HG02840 (cell line): ENCODE measurements around the gene SRPK2.
A peak's percentile ranks its signal among the peaks of the same experiment; 100 is the strongest.
"Not testable (repeated sequence)": the region's sequence is repeated elsewhere in the genome, so short reads cannot be mapped to it uniquely, and the experiment has no call there.

Source experiments
- ATAC-seq: cut with Tn5 transposase; IDR thresholded peaks from one replicate; pipeline ENCODE4 v1.9.1; 2021; ENCODE audit warnings: mild to moderate bottlenecking, moderate library complexity, moderate number of reproducible peaks; ENCODE audit not compliant: unreplicated experiment, low FRiP score

Gene SRPK2

GRCh38 chr7:105305633-105306032 is 83.1 kb downstream of the SRPK2 start:
- ATAC-seq: no peak

- no peak for ATAC-seq
Measured at GRCh38 chr7:105304040-105304895, 84.5 kb downstream of the SRPK2 start.

GRCh38 chr7:105300587-105300986 is 88.1 kb downstream of the SRPK2 start:
- ATAC-seq: not testable (repeated sequence)

- ATAC-seq: peak; percentile 89
Measured at GRCh38 chr7:105298439-105298894, 90.3 kb downstream of the SRPK2 start.

DNA sequence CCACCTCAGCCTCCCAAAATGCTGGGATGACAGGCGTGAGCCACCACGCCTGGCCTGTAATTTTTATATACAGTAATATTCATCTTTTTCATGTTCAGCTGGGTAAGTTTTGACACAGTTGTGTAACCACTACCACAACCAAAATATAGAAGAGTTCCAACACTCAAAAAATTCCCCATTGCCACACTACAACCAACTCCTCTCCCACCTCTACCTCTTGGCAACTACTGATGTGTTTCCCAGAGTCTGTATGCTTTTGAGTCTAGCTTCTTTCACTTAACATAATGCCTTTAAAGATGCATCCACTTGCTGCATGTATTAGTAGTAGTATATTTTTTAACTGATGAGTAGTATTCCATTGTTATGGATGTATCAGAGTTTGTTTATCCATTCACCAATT is 90.7 kb downstream of the SRPK2 start:
- ATAC-seq: peak; percentile 32

DNA sequence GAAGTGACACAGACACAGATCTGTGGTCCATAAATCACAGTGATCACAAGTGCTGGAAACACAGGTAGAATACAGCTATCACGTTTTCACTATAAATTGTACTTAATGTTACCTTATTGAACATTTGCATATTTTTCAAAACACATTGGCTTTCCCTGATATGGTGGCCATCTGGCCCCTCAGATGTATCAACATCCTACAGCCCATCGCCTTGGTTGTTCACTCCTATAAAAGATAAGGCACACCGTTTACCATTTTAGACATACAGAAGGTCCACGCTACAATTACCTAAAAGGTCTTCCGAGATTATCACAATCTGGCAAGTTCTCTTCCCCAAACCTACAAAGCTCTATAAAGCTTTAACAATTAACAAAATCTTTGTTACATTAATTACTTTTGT is 91.4 kb downstream of the SRPK2 start:
- ATAC-seq: no peak

DNA sequence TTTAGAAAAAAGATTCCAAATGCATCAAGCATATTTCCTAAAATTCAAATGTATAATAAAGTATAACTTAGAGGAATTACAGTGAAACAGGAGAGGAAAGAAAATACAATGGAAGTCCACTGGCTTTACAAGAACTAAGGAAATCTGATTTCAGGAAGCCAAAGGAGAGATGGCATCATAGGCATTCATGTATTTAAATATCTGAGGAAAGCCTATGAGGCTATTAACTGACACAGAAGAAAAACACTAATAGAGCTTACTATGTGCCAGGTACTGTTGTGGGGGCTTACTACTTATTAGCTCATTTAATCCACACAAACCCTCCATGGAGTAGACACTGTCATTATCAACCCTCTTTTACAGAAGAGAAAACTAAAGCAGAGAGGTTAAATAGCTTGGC is 92.2 kb downstream of the SRPK2 start:
- no peak for ATAC-seq

DNA sequence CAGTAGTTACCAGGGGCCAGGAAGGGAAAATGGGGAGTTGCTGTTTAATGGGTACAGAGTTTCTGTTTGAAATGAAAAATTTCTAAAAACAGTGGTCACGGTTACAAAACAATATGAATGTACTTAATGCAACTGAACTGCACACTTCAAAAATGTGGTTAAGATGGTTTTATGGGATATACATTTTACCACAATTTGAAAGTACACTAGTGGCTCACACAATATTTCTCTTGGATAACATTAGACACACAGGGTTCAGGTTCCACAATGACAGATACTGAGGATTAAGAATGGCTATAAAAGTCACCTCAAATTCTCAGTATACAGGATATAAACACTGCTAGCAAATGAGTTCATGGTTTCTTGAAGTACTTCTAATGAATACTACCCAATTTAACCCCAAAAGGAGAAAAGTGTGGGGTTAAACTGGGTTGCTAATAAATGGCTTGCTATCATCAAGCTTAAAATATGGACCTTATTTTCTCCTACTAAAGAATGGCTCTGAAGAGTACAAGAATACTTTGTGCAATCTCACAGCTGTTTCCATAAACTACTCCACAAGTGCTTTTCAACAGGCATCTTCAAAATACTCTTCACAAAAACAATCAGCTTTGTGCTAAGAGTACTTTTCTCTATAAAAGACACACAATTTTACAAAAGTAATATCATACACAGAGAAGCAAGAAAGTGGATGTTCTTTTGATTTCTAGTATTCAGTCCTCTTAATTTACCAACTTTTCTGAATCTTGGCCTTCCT is 92.9 kb downstream of the SRPK2 start:
- no peak for ATAC-seq

GRCh38 chr7:105294482-105294881 is 94.2 kb downstream of the SRPK2 start:
- not testable (repeated sequence) for ATAC-seq

GRCh38 chr7:105289704-105290103 is 99.0 kb downstream of the SRPK2 start:
- ATAC-seq: no peak

DNA sequence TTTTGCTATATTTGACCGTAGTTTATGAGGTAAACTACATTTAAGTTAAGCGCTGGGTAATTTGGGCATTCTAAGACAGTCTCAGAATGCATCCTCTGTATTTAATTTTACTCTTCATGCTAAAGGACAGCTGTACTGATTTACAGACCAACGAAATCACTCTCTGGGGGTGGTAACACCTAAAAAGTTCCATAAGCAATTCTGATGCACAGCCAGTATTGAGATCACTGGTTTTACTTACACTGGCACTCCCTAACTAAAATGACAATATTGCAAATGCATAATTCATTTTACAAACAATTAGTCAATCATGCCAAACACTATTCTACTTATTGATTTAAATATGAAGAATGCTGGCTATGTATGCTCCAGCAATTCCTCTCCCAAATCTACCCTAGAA is 102.3 kb downstream of the SRPK2 start:
- ATAC-seq: no peak

- no peak for ATAC-seq
Measured at GRCh38 chr7:105285118-105285874, 103.4 kb downstream of the SRPK2 start.

GRCh38 chr7:105284014-105284413 is 104.7 kb downstream of the SRPK2 start:
- ATAC-seq: no peak

- ATAC-seq: no peak
Measured at GRCh38 chr7:105281966-105282365, 106.8 kb downstream of the SRPK2 start.

- ATAC-seq: peak; percentile 89
Measured at GRCh38 chr7:105279688-105280007, 109.1 kb downstream of the SRPK2 start.

- peak; percentile 53 for ATAC-seq
Measured at GRCh38 chr7:105278973-105279687, 109.6 kb downstream of the SRPK2 start.

GRCh38 chr7:105278565-105278964 is 110.2 kb downstream of the SRPK2 start:
- ATAC-seq: no peak

GRCh38 chr7:105277341-105277740 is 111.4 kb downstream of the SRPK2 start:
- ATAC-seq: no peak

GRCh38 chr7:105270117-105270516 is 118.6 kb downstream of the SRPK2 start:
- no peak for ATAC-seq

DNA sequence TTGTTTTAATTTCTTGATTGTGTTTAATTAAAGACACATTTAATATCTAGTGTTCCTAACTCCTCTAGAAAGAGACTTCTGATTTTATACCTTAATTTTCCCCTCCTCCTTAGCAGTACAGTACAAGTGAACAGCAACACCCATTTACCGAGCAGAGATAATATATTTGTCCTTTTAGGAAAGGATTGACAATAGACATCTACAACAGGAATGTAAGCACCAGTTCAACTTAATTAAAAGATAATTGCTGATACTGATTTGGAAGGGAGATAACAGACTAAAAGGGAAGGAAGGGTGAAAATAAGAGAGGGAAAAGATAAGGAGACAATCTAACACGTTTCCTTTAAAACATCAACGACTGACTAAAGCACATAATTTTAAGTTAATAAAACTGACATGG is 119.3 kb downstream of the SRPK2 start:
- no peak for ATAC-seq
